Fibroblast of lung (primary cell): ENCODE results near the gene SOX3. TPM values are rescaled to one million over a fixed set of nuclear protein-coding genes. Genes with fewer than 3 reads are reported as not detected.

Experiments
- DNase-seq, 2 donors: peaks; one replicate each; pipeline versions ENCODE4 v3.0.0 to v3.0.0-alpha.2; 2010; ENCODE audit warnings: low read depth in 2 of 2
- H2AFZ ChIP-seq: 2 replicates; pipeline ENCODE4 v1.5.1; 2012; ENCODE audit warnings: low read length, control low read depth, inconsistent platforms
- H3K27ac ChIP-seq: 2 replicates; pipeline ENCODE4 v1.5.1; 2011; ENCODE audit warnings: low read length, control low read depth; ENCODE audit not compliant: insufficient read depth
- H3K27me3 ChIP-seq: 2 replicates; pipeline ENCODE4 v1.5.1; 2011; ENCODE audit warnings: mild to moderate bottlenecking, low read length; ENCODE audit not compliant: control insufficient read depth, insufficient read depth
- H3K36me3 ChIP-seq: 2 replicates; pipeline ENCODE4 v1.5.1; 2011; ENCODE audit warnings: low read length; ENCODE audit not compliant: control insufficient read depth, insufficient read depth
- H3K4me1 ChIP-seq: 2 replicates; pipeline ENCODE4 v1.5.1; 2011; ENCODE audit warnings: low read length; ENCODE audit not compliant: control insufficient read depth, insufficient read depth; ENCODE audit errors: extremely low read depth
- H3K4me2 ChIP-seq: 2 replicates; pipeline ENCODE4 v1.5.1; 2011; ENCODE audit warnings: low read length, control low read depth; ENCODE audit not compliant: insufficient read depth; ENCODE audit errors: extremely low read depth
- H3K4me3 ChIP-seq, 4 experiments: fragments of 200-600 bp in 1 of 4; sonication (generic) in 1 of 4; replicated peaks in 1 of 4; 2 replicates each; pipeline ENCODE4 v1.5.1; 2011 to 2016; ENCODE audit warnings: low read length in 4 of 4, low read depth in 3 of 4, mild to moderate bottlenecking in 3 of 4, control low read depth in 2 of 4, inconsistent platforms in 1 of 4, mixed read lengths in 1 of 4; ENCODE audit not compliant: insufficient read depth in 1 of 4; ENCODE audit errors: control extremely low read depth in 1 of 4
- H3K79me2 ChIP-seq: 2 replicates; pipeline ENCODE4 v1.5.1; 2012; ENCODE audit warnings: mild to moderate bottlenecking, low read length, inconsistent platforms; ENCODE audit not compliant: control insufficient read depth, insufficient read depth
- H3K9ac ChIP-seq: 2 replicates; pipeline ENCODE4 v1.5.1; 2011; ENCODE audit warnings: mild to moderate bottlenecking, low read length, control low read depth; ENCODE audit not compliant: insufficient read depth
- H3K9me3 ChIP-seq: 2 replicates; pipeline ENCODE4 v1.5.1; 2012; ENCODE audit warnings: low read depth, low read length; ENCODE audit not compliant: control insufficient read depth, insufficient read depth
- H4K20me1 ChIP-seq: 2 replicates; pipeline ENCODE4 v1.5.1; 2011; ENCODE audit warnings: low read length; ENCODE audit not compliant: control insufficient read depth, insufficient read depth; ENCODE audit errors: extremely low read depth
- CTCF ChIP-seq, 2 donors: IDR thresholded peaks in 1 of 2; conservative IDR thresholded peaks in 1 of 2; 1 replicate in 1 of 2; 2 replicates in 1 of 2; pipeline ENCODE4 v1.5.1; 2011 to 2012; ENCODE audit warnings: low read length in 2 of 2, control low read depth in 1 of 2, inconsistent platforms in 1 of 2, low read depth in 1 of 2, mild to moderate bottlenecking in 1 of 2
- EZH2 ChIP-seq: IDR thresholded peaks from 2 replicates; pipeline ENCODE4 v1.5.1; 2012; ENCODE audit warnings: low read length, control low read depth, mild to moderate bottlenecking; ENCODE audit errors: missing control alignments
- polyA plus RNA-seq, 2 donors: library from polyadenylated mRNA; depleted of rRNA in 1 of 2; stranded (reverse) in 1 of 2; unstranded in 1 of 2; fragments of >200 nt; gene quantifications; 2 replicates each; pipeline ENCODE4 v1.2.1, GENCODE V29; 2011 to 2012; ENCODE audit warnings: missing spikeins in 1 of 2
- total RNA-seq: library from RNA; depleted of rRNA; stranded (reverse); fragments of >200 nt; gene quantifications from 2 replicates; pipeline ENCODE4 v1.2.1, GENCODE V29; 2014

The SOX3 gene
- total and polyA plus RNA-seq, 2 donors (not counting 1 experiment from before 2014, with no cell fraction given): 0.02 TPM; not detected in 1

GRCh38 chrX:140501321-140501720 lies 3.5 kb downstream of the SOX3 start:
- Histone ChIP-seq H3K36me3 (no peaks in the 10 kb centered on the region), H3K4me1 (no peaks in the 10 kb centered on the region), H3K9ac (no peak overlapping the region), H4K20me1 (no peaks in the 10 kb centered on the region), H3K4me2 (no peak overlapping the region), H3K27ac (no peak overlapping the region), H3K4me3 (no peak overlapping the region), H3K79me2 (no peaks in the 10 kb centered on the region), H2AFZ (no peak overlapping the region), H3K9me3 (no peaks in the 10 kb centered on the region), H3K27me3 (peaks cover 26% of the 10 kb centered on the region)
- DNase-seq: no peak
- TF ChIP-seq EZH2: no peak
- no peak for TF ChIP-seq CTCF (conservative IDR thresholded peaks at IDR 0.05 in 1 of 2, IDR thresholded peaks at IDR 0.05 in 1 of 2; ENCODE audit: low read depth in 1 of 2, low read length in 2 of 2)

- H4K20me1 ChIP-seq: no peaks in the 10 kb centered on the region
- no peak overlapping the region for H3K4me2 ChIP-seq
- no peaks in the 10 kb centered on the region for H3K9me3 ChIP-seq
- DNase-seq: no peak
- H3K9ac ChIP-seq: no peak overlapping the region
- H2AFZ ChIP-seq: no peak overlapping the region
- no peaks in the 10 kb centered on the region for H3K4me1 ChIP-seq
- peaks cover 24% of the 10 kb centered on the region for H3K27me3 ChIP-seq
- no peak for TF ChIP-seq CTCF (conservative IDR thresholded peaks at IDR 0.05 in 1 of 2, IDR thresholded peaks at IDR 0.05 in 1 of 2; ENCODE audit: low read depth in 1 of 2, low read length in 2 of 2)
- TF ChIP-seq EZH2: no peak
- no peaks in the 10 kb centered on the region for H3K79me2 ChIP-seq
- H3K4me3 ChIP-seq: no peak overlapping the region
- H3K36me3 ChIP-seq: no peaks in the 10 kb centered on the region
- no peak overlapping the region for H3K27ac ChIP-seq
Measured at GRCh38 chrX:140500441-140500840, 4.4 kb downstream of the SOX3 start.

- no peak for DNase-seq
- Histone ChIP-seq H3K36me3 (no peaks in the 10 kb centered on the region), H4K20me1 (no peaks in the 10 kb centered on the region), H3K27me3 (peaks cover 4% of the 10 kb centered on the region), H3K79me2 (no peaks in the 10 kb centered on the region), H3K9me3 (no peaks in the 10 kb centered on the region), H2AFZ (no peak overlapping the region), H3K4me1 (no peaks in the 10 kb centered on the region), H3K27ac (no peak overlapping the region), H3K4me2 (no peak overlapping the region), H3K9ac (no peak overlapping the region), H3K4me3 (no peak overlapping the region)
- TF ChIP-seq EZH2: no peak
- TF ChIP-seq CTCF (conservative IDR thresholded peaks at IDR 0.05 in 1 of 2, IDR thresholded peaks at IDR 0.05 in 1 of 2; ENCODE audit: low read depth in 1 of 2, low read length in 2 of 2): no peak
Measured at GRCh38 chrX:140495739-140496138, 9.1 kb downstream of the SOX3 start.
